Amniotic epithelial cell (primary cell): ENCODE results near the gene MUC4.
"Not testable (repeated sequence)": the region's sequence is repeated elsewhere in the genome, so short reads cannot be mapped to it uniquely, and the experiment has no call there.

Experiments used
- DNase-seq: peaks from one replicate; pipeline ENCODE4 v3.0.0-alpha.2; 2010; ENCODE audit warnings: low read depth

The MUC4 gene

DNA sequence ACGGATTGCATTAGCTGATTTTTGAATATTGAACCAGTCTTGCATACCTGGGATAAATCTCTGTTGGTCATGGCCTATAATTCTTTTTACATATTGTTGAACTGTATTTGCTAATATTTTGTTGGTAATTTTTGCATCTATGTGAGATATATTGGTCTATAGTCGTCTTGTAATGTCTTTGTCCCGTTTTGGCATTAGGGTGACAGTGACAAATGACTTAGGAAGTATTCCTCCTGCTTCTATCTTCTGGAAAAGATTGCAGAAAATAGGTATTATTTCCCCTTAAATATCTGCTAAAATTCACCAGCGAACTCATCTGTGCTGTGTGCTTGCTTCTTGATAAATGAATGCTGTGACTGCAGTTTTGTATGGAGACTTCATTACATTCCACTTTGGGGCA, 67.3 kb downstream of the MUC4 start:
- DNase-seq = no peak

DNA sequence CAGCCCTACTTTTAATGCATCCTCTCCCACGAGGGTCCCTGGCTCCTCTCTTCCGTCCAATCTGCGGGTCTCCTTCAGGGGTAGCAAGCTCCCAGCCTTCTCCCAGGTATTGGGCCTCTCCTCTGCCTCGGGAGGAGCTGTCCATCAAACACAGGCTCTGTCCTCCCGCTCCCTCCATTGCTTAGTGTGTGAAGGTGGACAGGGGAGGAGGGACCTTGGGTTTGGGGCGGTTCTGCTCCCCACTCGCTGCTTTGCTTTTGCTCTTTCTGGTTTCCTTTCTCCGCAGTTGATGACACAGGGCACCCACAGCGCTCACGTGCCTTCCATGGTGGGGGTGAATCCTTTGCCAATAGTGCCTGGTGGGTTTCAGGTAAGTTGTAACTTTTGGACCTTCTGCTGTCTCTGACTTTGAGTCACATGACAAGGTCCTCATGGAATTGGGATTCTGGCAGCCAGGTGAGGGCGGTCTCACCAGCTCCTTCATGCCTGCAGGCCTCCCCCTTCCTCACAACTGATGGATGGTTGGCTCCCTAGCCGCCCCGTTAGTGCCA, 72.1 kb downstream of the MUC4 start:
- DNase-seq = no peak

- DNase-seq = no peak
These were observed 73.3 kb downstream of the MUC4 start for GRCh38 chr3:195738274-195739044.

DNA sequence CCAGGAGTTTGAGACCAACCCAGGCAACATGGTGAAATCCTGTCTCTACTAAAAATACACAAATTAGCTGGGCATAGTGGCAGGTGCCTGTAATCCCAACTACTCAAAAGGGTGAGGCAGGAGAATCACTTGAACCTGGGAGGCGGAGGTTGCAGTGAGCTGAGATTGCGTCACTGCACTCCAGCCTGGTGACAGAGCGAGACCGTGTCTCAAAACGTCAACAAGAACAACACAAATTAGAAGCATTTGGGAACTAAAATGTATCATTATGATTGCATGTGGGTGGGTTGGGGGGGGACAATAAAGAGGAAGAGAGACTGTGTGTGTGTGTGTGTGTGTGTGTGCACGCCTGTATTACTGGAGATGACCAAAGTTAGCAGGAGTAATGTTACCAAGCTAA, 73.9 kb downstream of the MUC4 start:
- not testable (repeated sequence) for DNase-seq

DNA sequence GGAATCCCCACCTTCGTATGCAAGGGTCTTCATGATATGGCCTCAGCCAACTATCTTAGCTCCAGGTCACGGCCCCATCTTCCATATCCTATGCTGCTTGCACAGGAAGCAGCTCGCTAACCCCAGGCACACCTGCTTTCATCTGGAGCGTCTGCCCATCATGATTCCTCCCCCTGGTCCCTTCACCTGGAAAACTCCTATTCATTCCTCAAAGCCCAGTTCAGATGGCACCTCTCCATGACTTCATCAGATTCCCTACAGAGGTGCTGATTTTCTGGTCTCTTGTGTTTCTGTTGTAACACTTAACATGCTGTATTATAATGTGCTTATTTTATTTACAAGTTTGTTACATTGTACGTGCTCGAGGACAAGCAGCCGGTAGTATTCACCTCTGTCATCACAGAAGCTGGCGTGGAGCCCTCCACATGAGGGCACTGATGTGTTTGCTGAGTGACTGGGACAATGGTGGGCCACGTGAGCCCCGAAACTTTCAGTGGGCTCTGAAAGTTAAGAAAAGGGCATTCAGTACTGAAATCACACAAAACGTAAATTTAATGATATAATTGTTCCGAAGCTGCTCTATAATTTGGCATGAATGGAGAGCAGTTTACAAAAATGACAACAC, 74.8 kb downstream of the MUC4 start:
- DNase-seq = no peak

GRCh38 chr3:195735036-195735695, 76.6 kb downstream of the MUC4 start:
- DNase-seq = no peak

DNA sequence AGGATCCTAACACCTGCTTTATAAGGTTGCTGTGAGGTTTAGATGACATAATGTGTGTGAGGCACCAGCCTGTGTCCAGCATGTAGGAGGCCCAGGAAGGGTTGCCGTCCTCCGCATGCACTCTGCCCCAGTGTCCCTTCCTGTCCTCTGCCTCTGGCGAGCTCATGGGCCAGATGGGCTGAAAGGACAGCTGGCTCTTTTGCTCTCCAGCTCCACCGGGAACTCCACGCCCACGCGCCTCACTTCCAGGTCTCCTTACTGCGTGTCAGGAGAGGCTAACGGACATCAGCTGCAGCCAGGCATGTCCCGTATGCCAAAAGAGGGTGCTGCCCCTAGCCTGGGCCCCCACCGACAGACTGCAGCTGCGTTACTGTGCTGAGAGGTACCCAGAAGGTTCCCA, 78.8 kb downstream of the MUC4 start:
- DNase-seq = no peak

- no peak for DNase-seq
These were observed 80.3 kb downstream of the MUC4 start for GRCh38 chr3:195731356-195731905.

GRCh38 chr3:195729476-195730251, 82.1 kb downstream of the MUC4 start:
- DNase-seq = no peak

DNA sequence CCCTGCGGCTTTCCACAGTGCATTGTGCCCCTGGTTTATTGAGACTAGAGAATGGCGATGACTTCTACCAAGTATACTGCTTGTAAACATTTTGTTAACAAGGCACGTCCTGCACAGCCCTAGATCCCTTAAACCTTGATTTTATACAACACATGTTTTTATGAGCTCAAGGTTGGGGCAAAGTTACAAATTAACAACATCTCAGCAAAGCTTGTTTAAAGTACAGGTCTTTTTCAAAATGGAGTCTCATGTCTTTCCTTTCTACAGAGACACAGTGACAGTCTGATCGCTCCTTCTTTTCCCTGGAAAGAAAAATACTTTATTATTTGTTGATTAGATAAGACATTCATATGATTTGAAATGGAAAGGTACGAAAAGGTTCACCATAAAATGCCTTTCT, 82.9 kb downstream of the MUC4 start:
- not testable (repeated sequence) for DNase-seq

DNA sequence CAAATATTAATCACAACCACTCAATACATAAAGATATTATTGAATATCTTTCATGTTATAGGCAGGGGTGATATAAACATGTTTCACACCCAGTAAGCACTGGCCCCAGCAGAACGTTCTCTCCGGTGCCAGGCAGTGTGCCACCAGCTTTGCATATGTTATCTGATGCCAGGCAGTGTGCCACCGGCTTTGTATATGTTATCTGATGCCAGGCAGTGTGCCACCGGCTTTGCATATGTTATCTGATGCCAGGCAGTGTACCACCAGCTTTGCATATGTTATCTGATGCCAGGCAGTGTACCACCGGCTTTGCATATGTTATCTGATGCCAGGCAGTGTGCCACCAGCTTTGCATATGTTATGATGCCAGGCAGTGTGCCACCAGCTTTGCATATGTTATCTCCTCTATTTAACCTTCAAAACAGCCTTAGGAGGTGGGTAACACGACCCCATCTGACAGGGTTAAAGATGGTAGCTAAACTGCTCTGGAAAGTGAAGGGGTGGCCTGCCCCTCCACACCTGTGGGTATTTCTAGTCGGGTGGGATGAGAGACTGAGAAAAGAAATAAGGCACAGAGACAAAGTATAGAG, 84.0 kb downstream of the MUC4 start:
- DNase-seq = no peak

DNA sequence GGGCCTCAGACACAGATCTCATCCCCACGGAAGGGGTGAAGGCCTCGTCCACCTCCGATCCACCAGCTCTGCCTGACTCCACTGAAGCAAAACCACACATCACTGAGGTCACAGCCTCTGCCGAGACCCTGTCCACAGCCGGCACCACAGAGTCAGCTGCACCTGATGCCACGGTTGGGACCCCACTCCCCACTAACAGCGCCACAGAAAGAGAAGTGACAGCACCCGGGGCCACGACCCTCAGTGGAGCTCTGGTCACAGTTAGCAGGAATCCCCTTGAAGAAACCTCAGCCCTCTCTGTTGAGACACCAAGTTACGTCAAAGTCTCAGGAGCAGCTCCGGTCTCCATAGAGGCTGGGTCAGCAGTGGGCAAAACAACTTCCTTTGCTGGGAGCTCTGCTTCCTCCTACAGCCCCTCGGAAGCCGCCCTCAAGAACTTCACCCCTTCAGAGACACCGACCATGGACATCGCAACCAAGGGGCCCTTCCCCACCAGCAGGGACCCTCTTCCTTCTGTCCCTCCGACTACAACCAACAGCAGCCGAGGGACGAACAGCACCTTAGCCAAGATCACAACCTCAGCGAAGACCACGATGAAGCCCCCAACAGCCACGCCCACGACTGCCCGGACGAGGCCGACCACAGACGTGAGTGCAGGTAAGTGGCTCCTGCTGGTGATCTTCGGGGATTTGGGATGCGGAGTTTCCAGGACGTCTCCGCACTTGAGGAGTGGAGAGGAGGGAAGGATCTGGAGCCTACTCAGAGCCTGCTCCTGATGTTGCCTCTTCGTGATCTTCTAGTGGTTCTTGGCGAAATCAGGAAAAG, 85.6 kb downstream of the MUC4 start:
- not testable (repeated sequence) for DNase-seq

- not testable (repeated sequence) for DNase-seq
These were observed 87.4 kb downstream of the MUC4 start for GRCh38 chr3:195724363-195724762.

DNA sequence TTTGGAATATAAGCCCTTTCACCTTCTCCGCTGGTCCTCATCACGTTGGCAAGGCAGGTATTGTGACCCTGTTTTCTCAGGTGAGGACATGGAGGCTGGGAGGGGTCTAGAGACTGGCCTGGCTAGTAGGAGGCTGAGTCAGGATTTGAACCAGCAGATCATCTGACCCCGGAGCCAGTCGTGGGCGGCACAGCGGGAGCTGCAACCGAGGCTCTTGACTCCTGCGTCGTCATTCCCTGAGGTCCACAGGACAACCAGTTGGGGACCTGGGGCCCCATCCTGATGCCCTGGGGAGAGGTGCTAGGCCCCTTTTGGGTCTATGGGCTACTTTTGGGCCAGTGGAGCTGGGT, 88.8 kb downstream of the MUC4 start:
- not testable (repeated sequence) for DNase-seq

- not testable (repeated sequence) for DNase-seq
These were observed 89.4 kb downstream of the MUC4 start for GRCh38 chr3:195722139-195722995.

GRCh38 chr3:195720831-195721506, 90.8 kb downstream of the MUC4 start, which contains the start of gene MUC20:
TSS of gene MUC20 (plus strand) at chr3:195720978. CDS start at chr3:195721008, 30 bp downstream.
- DNase-seq = not testable (repeated sequence)

DNA sequence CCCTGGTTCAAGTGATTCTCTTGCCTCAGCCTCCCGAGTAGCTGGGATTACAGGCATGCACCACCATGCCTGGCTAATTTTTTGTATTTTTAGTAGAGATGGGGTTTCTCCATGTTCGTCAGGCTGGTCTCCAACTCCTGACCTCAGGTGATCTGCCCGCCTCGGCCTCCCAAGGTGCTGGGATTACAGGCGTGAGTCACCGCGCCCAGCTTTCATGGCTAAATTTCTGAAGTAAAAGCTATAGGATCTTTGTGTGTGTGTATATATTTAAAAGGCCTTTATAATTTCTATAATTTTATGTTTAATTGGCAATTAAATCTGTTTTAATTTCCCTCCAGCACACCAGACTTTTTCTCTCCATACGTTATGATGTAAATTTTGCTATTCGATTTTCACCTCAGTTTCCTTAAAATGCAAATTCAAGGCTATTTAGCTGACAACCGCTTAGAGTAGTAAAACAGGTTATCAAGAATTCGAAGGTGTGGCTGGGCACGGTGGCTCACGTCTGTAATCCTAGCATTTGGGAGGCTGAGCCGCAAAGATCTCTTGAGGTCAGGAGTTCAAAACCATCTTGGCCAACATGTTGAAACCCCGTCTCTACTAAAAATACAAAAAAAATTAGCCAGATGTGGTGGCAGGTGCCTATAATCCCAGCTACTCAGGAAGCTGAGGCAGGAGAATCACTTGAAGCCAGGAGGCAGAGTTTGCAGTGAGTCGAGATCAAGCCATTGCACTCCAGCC, 92.0 kb downstream of the MUC4 start:
- DNase-seq = not testable (repeated sequence)

DNA sequence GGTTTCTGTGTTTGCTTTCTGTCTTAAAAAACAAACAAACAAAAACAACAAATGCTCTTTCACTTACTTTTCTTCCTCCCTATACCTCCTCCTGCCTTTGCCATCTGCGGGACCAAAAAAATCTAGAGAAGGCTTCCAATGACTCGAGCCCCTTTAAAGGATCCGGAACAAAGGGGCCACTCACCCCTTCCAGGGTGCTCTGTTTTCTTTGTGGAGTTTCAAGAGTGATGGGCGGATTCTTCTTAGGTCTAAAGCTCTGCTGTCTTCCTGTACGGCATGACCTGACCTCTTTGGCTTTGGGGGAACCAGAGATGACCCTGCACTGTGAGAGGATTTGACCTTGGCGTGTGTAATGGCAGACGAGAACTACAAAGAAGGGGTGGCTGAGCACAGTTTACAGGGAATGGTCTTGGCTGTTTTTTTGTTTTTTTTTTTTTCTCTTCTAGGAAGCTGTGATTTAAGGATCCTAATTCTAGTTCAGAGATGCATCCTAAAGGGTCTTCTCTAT, 93.2 kb downstream of the MUC4 start:
- no peak for DNase-seq
